Mesenchymal stem cell (in vitro differentiated cells and primary cell): ENCODE measurements around the gene GATAD1.
A peak's percentile ranks its signal among the peaks of the same experiment; 100 is the strongest.

ENCODE experiments used
- DNase-seq: peaks from one replicate; pipeline ENCODE4 v3.0.0-alpha.2; 2013
- H2AFZ ChIP-seq: one replicate; pipeline ENCODE4 v1.6.1; 2013; ENCODE audit warnings: low read depth, mild to moderate bottlenecking, control low read depth, inconsistent platforms, low read length, moderate library complexity
- H2AK5ac ChIP-seq: 2 replicates; pipeline ENCODE4 v1.6.1; 2013; ENCODE audit warnings: low read length, moderate library complexity, mild to moderate bottlenecking, inconsistent platforms; ENCODE audit not compliant: severe bottlenecking
- H2BK120ac ChIP-seq: one replicate; pipeline ENCODE4 v1.6.1; 2013; ENCODE audit warnings: low read depth, mild to moderate bottlenecking, inconsistent platforms, low read length, moderate library complexity
- H2BK12ac ChIP-seq, 2 experiments: one replicate each; pipeline ENCODE4 v1.6.1; 2013; ENCODE audit warnings: inconsistent platforms in 2 of 2, low read length in 2 of 2, mild to moderate bottlenecking in 2 of 2, moderate library complexity in 2 of 2, control low read depth in 1 of 2
- H2BK15ac ChIP-seq: one replicate; pipeline ENCODE4 v1.6.1; 2013; ENCODE audit warnings: mild to moderate bottlenecking, low read depth, inconsistent platforms; ENCODE audit not compliant: poor library complexity, severe bottlenecking
- H2BK5ac ChIP-seq: 2 replicates; pipeline ENCODE4 v1.6.1; 2013; ENCODE audit warnings: low read depth, mild to moderate bottlenecking, low read length, control low read depth, inconsistent platforms; ENCODE audit not compliant: poor library complexity, severe bottlenecking
- H3K14ac ChIP-seq, 2 experiments: one replicate each; pipeline ENCODE4 v1.6.1; 2013; ENCODE audit warnings: inconsistent platforms in 2 of 2, low read length in 2 of 2, control low read depth in 1 of 2, mild to moderate bottlenecking in 1 of 2, moderate library complexity in 1 of 2
- H3K18ac ChIP-seq, 2 experiments: one replicate each; pipeline ENCODE4 v1.6.1; 2013; ENCODE audit warnings: inconsistent platforms in 2 of 2, low read length in 2 of 2, control low read depth in 1 of 2, low read depth in 1 of 2, mild to moderate bottlenecking in 1 of 2
- H3K23ac ChIP-seq, 2 experiments: one replicate each; pipeline ENCODE4 v1.6.1; 2013; ENCODE audit warnings: inconsistent platforms in 2 of 2, low read length in 2 of 2, mild to moderate bottlenecking in 2 of 2, moderate library complexity in 2 of 2, control low read depth in 1 of 2
- H3K27ac ChIP-seq: 2 replicates; pipeline ENCODE4 v1.5.1; 2013; ENCODE audit warnings: mild to moderate bottlenecking, moderate library complexity, low read length, control low read depth, inconsistent platforms; ENCODE audit not compliant: poor library complexity, severe bottlenecking
- H3K27me3 ChIP-seq, 2 experiments: 2 replicates each; pipeline versions ENCODE4 v1.6.1 to v1.7.0; 2013; ENCODE audit warnings: low read length in 2 of 2, mild to moderate bottlenecking in 2 of 2, moderate library complexity in 2 of 2, control low read depth in 1 of 2, inconsistent platforms in 1 of 2; ENCODE audit not compliant: control insufficient read depth in 1 of 2, insufficient read depth in 1 of 2
- H3K36me3 ChIP-seq, 2 experiments: 2 replicates each; pipeline versions ENCODE4 v1.6.1 to v1.7.0; 2013; ENCODE audit warnings: low read length in 2 of 2, control low read depth in 1 of 2, inconsistent platforms in 1 of 2, low read depth in 1 of 2, mild to moderate bottlenecking in 1 of 2; ENCODE audit not compliant: insufficient read depth in 2 of 2, control insufficient read depth in 1 of 2
- H3K4ac ChIP-seq, 2 experiments: one replicate each; pipeline ENCODE4 v1.6.1; 2013; ENCODE audit warnings: inconsistent platforms in 2 of 2, low read length in 2 of 2, mild to moderate bottlenecking in 2 of 2, moderate library complexity in 2 of 2, control low read depth in 1 of 2, low read depth in 1 of 2
- H3K4me1 ChIP-seq: 2 replicates; pipeline ENCODE4 v1.6.1; 2013; ENCODE audit warnings: low read depth, low read length, control low read depth; ENCODE audit not compliant: control insufficient read depth, insufficient read depth
- H3K4me2 ChIP-seq: 2 replicates; pipeline ENCODE4 v1.6.1; 2013; ENCODE audit warnings: low read length, mild to moderate bottlenecking, inconsistent platforms; ENCODE audit not compliant: poor library complexity, severe bottlenecking
- H3K4me3 ChIP-seq, 2 experiments: 2 replicates each; pipeline versions ENCODE4 v1.5.1 to v1.7.0; 2013; ENCODE audit warnings: low read length in 2 of 2, mild to moderate bottlenecking in 2 of 2, control low read depth in 1 of 2, low read depth in 1 of 2; ENCODE audit not compliant: insufficient read depth in 1 of 2
- H3K79me1 ChIP-seq: replicated peaks from 2 replicates; pipeline ENCODE4 v1.6.1; 2013; ENCODE audit warnings: mild to moderate bottlenecking, control low read depth, low read length, inconsistent platforms; ENCODE audit not compliant: poor library complexity, severe bottlenecking
- H3K9ac ChIP-seq: 2 replicates; pipeline ENCODE4 v1.7.0; 2013; ENCODE audit warnings: mild to moderate bottlenecking, low read length, moderate library complexity
- H3K9me3 ChIP-seq: 2 replicates; pipeline ENCODE4 v1.7.0; 2013; ENCODE audit warnings: mild to moderate bottlenecking, low read length; ENCODE audit not compliant: control insufficient read depth
- H4K8ac ChIP-seq: one replicate; pipeline ENCODE4 v1.6.1; 2013; ENCODE audit warnings: inconsistent platforms, mild to moderate bottlenecking, low read length, moderate library complexity
- H4K91ac ChIP-seq: one replicate; pipeline ENCODE4 v1.6.1; 2013; ENCODE audit warnings: mild to moderate bottlenecking, low read length, inconsistent platforms
- WGBS: methylation state at CpG from one replicate; pipeline ENCODE4 v1.1.7; 2013; ENCODE audit warnings: mixed read lengths; 5-methylcytosine and 5-hydroxymethylcytosine counted together

Gene GATAD1

DNA sequence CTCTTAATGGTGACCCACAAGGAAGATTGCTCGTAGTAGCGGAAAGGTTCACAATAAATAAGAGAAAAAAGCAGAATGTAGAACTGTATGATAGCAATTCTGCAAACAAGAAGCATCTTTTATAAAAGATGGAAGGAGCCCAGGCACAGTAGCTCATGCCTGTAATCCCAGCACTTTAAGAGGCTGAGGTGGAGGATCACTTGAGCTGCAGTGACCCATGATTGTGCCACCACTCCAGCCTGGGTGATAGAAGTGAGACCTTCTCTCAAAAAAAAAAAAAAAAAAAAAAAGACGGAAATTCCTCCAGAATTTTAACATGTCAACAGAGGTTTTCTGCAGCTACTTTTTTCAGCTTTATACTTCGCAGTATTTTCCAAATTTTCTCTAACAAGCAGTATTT is 13.2 kb downstream of the GATAD1 start:
- H4K8ac ChIP-seq = no peak overlapping the region
- H3K79me1 ChIP-seq = peaks cover 1% of the 10 kb centered on the region
- no peak overlapping the region for H3K18ac ChIP-seq
- no peak overlapping the region for H2BK15ac ChIP-seq
- no peak for DNase-seq
- H3K4me2 ChIP-seq = no peak overlapping the region
- 90% methylated on average over 4 of the region's 4 CpGs for whole genome bisulfite sequencing
- peaks cover 15 to 42% of the 10 kb centered on the region in 2 experiments for H3K36me3 ChIP-seq
- H3K4ac ChIP-seq = no peak overlapping the region
- no peak overlapping the region for H3K4me3 ChIP-seq
- H3K23ac ChIP-seq = no peak overlapping the region
- H3K14ac ChIP-seq = no peak overlapping the region
- H3K4me1 ChIP-seq = no peaks in the 10 kb centered on the region
- H3K27ac ChIP-seq = no peak overlapping the region
- no peak overlapping the region for H4K91ac ChIP-seq
- H3K9me3 ChIP-seq = no peaks in the 10 kb centered on the region
- no peak overlapping the region for H2BK12ac ChIP-seq
- no peak overlapping the region for H2AFZ ChIP-seq
- H3K27me3 ChIP-seq = no peaks in the 10 kb centered on the region
- no peak overlapping the region for H3K9ac ChIP-seq
- H2AK5ac ChIP-seq = no peak overlapping the region
- H2BK120ac ChIP-seq = no peak overlapping the region
- no peak overlapping the region for H2BK5ac ChIP-seq

DNA sequence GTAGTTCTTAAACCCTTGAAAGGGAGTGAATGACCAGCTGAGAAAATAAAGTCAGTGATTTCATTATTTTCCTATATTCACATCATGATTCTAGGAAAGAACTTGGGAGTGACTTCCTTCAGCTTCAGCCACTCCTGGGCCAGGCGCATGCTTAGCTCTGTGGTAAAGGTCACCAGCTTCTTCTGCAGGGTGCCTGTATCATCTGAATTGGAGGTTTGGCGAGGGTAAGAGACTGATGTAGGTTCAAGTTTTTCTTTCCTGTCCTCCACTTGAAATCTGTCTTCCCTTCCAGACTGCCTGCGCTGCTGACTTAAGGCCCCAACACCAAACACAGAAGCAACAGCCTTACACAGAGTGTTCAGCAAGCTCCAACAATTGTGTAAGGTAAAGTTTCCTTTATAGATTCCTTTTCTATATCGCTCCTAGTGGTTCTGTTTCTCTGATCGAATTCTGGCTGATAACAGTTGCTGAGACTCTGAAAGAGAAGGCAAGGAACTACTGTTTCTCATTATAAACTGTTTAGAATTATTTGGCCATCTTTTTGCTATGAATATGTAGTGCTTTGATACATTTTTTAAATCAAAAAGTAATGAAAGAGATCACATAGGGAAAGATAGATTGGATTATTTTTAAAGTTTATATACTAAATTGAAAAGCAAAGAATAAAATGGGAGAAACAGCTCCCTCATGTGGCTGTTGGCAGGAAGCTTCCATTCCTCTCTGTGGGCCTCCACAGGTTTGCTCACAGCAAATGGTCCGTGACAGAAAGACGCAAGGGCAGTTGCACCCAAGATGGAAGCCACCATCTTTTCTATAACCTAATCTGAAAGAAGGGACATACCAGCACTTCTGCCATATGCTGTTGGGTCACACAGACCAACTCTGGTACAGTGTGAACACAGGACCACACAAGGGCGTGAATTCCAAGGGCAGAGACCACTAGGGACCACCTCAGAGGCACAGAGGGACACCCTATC is 14.0 kb downstream of the GATAD1 start:
- H3K18ac ChIP-seq = no peak overlapping the region
- 72% methylated on average over 6 of the region's 8 CpGs for WGBS
- H4K8ac ChIP-seq = no peak overlapping the region
- peak overlapping the region; percentile 61 for H3K9ac ChIP-seq
- no peak overlapping the region for H3K4me3 ChIP-seq
- no peaks in the 10 kb centered on the region for H3K79me1 ChIP-seq
- H3K4me1 ChIP-seq = no peaks in the 10 kb centered on the region
- no peak overlapping the region for H3K4me2 ChIP-seq
- H3K14ac ChIP-seq = no peak overlapping the region
- H4K91ac ChIP-seq = no peak overlapping the region
- H2AK5ac ChIP-seq = no peak overlapping the region
- no peak overlapping the region for H2BK5ac ChIP-seq
- H3K27ac ChIP-seq = peak overlapping the region; percentile 23
- H3K4ac ChIP-seq = no peak overlapping the region
- no peaks in the 10 kb centered on the region for H3K9me3 ChIP-seq
- no peak overlapping the region for H2BK15ac ChIP-seq
- H2BK120ac ChIP-seq = no peak overlapping the region
- no peak overlapping the region for H3K23ac ChIP-seq
- H2AFZ ChIP-seq = peak overlapping the region; percentile 46
- no peaks in the 10 kb centered on the region for H3K27me3 ChIP-seq
- no peak overlapping the region for H2BK12ac ChIP-seq
- DNase-seq = peak; percentile 51
- peaks cover 11 to 34% of the 10 kb centered on the region in 2 experiments for H3K36me3 ChIP-seq

GRCh38 chr7:92462560-92462959 is 15.3 kb downstream of the GATAD1 start:
- no peak overlapping the region for H4K8ac ChIP-seq
- no peak for DNase-seq

DNA sequence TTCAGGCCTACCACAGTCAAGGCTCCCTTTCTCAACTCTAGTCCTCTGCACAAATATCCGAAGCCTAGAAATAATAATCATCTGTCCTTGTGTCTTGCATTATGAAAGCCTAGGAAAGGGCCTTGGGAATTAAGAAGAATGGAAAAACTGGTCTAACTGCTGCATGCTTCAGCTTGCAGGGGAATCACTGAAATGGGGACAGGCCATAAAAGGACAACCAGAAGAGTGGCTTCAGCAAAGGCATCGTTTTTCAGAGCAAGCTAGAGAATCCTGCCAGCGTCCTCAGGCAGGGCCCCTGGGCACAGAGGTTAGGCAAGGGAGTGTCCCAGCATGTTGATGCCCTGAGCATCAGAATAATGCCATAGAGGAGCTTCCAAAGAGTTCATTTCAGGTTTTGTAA is 17.2 kb downstream of the GATAD1 start:
- Histone ChIP-seq H4K8ac (no peak overlapping the region), H3K4me3 (no peak overlapping the region), H2AK5ac (no peak overlapping the region), H3K79me1 (no peaks in the 10 kb centered on the region), H3K4ac (no peak overlapping the region), H3K23ac (no peak overlapping the region), H3K9me3 (no peaks in the 10 kb centered on the region), H2BK15ac (no peak overlapping the region), H2BK120ac (no peak overlapping the region), H3K14ac (no peak overlapping the region), H3K36me3 (peaks cover 5 to 22% of the 10 kb centered on the region in 2 experiments), H3K4me2 (no peak overlapping the region), H3K27me3 (no peaks in the 10 kb centered on the region), H2BK12ac (no peak overlapping the region), H2BK5ac (no peak overlapping the region), H3K27ac (no peak overlapping the region), H3K4me1 (no peaks in the 10 kb centered on the region), H3K9ac (no peak overlapping the region), H3K18ac (no peak overlapping the region), H4K91ac (no peak overlapping the region), H2AFZ (no peak overlapping the region)
- DNase-seq = no peak
- 63% methylated on average over 3 of the region's 3 CpGs for WGBS

More at GRCh38 chr7:92462560-92462959, 15.3 kb downstream of the GATAD1 start:
- Histone ChIP-seq H3K36me3 (peaks cover 3 to 30% of the 10 kb centered on the region in 2 experiments), H2BK12ac (no peak overlapping the region), H3K23ac (no peak overlapping the region), H3K9ac (no peak overlapping the region), H4K91ac (no peak overlapping the region), H3K4me2 (no peak overlapping the region), H3K4me3 (no peak overlapping the region), H3K4ac (no peak overlapping the region), H3K79me1 (no peaks in the 10 kb centered on the region), H2AFZ (no peak overlapping the region), H3K14ac (no peak overlapping the region), H2AK5ac (no peak overlapping the region), H3K27ac (no peak overlapping the region), H2BK120ac (no peak overlapping the region), H2BK15ac (no peak overlapping the region), H3K27me3 (no peaks in the 10 kb centered on the region), H3K18ac (no peak overlapping the region), H3K4me1 (no peaks in the 10 kb centered on the region), H3K9me3 (no peaks in the 10 kb centered on the region), H2BK5ac (no peak overlapping the region)
- WGBS = 96% methylated on average over 2 of the region's 3 CpGs
